Mammary epithelial cell (primary cell): ENCODE data around the gene TTLL11.

Experiments used
- EZH2 ChIP-seq: IDR thresholded peaks from 2 replicates; pipeline ENCODE4 v1.6.1; 2012; ENCODE audit warnings: low read length, inconsistent platforms, borderline replicate concordance
- TF ChIP-seq, protein P1 (sequence below), 2 donors: IDR thresholded peaks in 1 of 2; conservative IDR thresholded peaks in 1 of 2; 2 replicates each; pipeline ENCODE4 v1.5.1; 2011 to 2012; ENCODE audit warnings: inconsistent platforms in 2 of 2, low read length in 2 of 2, mild to moderate bottlenecking in 2 of 2, control low read depth in 1 of 2, low read depth in 1 of 2; ENCODE audit not compliant: insufficient read depth in 1 of 2; ENCODE audit errors: extremely low read depth in 1 of 2

DNA sequence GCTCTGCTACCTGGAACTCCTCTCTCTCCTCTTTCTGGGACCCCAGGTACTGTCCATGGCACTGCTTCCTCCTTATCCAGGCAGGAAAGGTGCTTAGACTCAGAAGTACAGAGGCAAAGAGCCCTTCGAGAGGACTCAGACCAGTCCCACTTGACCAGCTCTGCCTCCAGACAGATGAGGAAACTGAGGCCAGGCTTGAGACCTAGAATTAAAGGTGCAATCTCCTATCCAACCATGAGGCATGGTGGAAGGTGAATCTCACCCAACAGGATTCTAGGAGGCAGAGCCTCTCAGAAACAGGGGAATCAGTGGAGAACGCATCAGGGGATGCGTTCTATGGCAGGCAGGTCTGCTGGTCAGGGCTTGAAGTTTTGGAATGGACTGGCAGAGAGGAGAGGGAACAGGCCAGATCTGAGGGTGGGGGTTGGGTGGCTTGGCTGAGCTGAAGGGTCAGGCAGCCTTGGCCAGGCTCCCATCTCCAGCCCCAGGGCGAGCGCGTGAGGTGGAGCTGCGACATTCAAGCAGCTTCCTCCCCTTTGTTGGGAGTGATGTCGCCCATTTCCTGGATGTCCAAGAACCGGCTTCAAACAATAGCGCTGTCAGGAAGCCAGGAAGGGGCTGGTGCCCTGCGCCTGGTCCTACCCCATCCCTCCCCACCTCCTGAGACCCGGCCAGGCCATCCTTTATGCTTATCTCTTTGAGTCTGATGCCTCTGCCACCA is 40.3 kb upstream of the TTLL11 start:
- TF ChIP-seq EZH2, result no peak
- TF ChIP-seq, protein P1, sequence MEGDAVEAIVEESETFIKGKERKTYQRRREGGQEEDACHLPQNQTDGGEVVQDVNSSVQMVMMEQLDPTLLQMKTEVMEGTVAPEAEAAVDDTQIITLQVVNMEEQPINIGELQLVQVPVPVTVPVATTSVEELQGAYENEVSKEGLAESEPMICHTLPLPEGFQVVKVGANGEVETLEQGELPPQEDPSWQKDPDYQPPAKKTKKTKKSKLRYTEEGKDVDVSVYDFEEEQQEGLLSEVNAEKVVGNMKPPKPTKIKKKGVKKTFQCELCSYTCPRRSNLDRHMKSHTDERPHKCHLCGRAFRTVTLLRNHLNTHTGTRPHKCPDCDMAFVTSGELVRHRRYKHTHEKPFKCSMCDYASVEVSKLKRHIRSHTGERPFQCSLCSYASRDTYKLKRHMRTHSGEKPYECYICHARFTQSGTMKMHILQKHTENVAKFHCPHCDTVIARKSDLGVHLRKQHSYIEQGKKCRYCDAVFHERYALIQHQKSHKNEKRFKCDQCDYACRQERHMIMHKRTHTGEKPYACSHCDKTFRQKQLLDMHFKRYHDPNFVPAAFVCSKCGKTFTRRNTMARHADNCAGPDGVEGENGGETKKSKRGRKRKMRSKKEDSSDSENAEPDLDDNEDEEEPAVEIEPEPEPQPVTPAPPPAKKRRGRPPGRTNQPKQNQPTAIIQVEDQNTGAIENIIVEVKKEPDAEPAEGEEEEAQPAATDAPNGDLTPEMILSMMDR (conservative IDR thresholded peaks at IDR 0.05 in 1 of 2, IDR thresholded peaks at IDR 0.05 in 1 of 2; ENCODE audit: extremely low read depth in 1 of 2, insufficient read depth in 1 of 2, low read depth in 1 of 2, low read length in 2 of 2), result no peak
